ENCODE measurements around the gene FBRSL1.
"Not testable (repeated sequence)": the region's sequence is repeated elsewhere in the genome, so short reads cannot be mapped to it uniquely, and the experiment has no call there.

The FBRSL1 gene

GRCh38 chr12:132532711-132533583 lies 43.0 kb downstream of the FBRSL1 start:
- peaks cover 10% of the 10 kb centered on the region for H3K9me3 ChIP-seq (ENCODE audit: control insufficient read depth, low read length)
- 89 to 90% methylated on average over 20 of the region's 20 CpGs for WGBS, 2 experiments
- not testable (repeated sequence) for H3K36me3 ChIP-seq (ENCODE audit: control insufficient read depth, insufficient read depth, low read length); H3K27ac ChIP-seq (ENCODE audit: insufficient read depth, low read depth, low read length, poor library complexity, severe bottlenecking); H3K4me1 ChIP-seq (ENCODE audit: control insufficient read depth, insufficient read depth, low read length); H3K27me3 ChIP-seq (ENCODE audit: control insufficient read depth, insufficient read depth, low read length, poor library complexity, severe bottlenecking); H3K4me3 ChIP-seq (ENCODE audit: insufficient read depth, low read depth, low read length)

DNA sequence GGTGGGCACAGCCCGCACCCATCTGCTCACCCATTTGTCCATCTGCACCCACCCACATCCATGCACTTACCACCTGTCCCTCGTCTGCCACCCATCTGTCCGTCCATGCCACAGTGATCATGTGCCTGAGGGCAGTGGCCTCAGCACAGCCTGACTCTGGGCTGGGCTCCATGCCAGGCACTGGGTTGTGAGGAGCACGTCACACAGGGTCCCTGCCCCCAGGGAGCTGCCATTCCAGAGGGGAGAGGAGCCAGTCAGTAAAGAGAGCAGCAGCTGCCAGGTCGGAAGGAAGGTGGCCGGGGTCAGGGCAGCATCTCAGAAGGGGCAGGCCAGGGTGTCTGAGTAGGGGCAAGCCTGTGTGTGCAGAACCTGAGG lies 43.6 kb downstream of the FBRSL1 start:
- H3K36me3 ChIP-seq (ENCODE audit: control insufficient read depth, insufficient read depth, low read length) = no peaks in the 10 kb centered on the region
- H3K27me3 ChIP-seq (ENCODE audit: control insufficient read depth, insufficient read depth, low read length, poor library complexity, severe bottlenecking) = peaks cover 4% of the 10 kb centered on the region
- H3K4me3 ChIP-seq (ENCODE audit: insufficient read depth, low read depth, low read length) = no peak overlapping the region
- H3K9me3 ChIP-seq (ENCODE audit: control insufficient read depth, low read length) = peaks cover 10% of the 10 kb centered on the region
- H3K27ac ChIP-seq (ENCODE audit: insufficient read depth, low read depth, low read length, poor library complexity, severe bottlenecking) = no peak overlapping the region
- no peaks in the 10 kb centered on the region for H3K4me1 ChIP-seq (ENCODE audit: control insufficient read depth, insufficient read depth, low read length)
- 90 to 98% methylated on average over 6 of the region's 6 CpGs for WGBS, 2 experiments

DNA sequence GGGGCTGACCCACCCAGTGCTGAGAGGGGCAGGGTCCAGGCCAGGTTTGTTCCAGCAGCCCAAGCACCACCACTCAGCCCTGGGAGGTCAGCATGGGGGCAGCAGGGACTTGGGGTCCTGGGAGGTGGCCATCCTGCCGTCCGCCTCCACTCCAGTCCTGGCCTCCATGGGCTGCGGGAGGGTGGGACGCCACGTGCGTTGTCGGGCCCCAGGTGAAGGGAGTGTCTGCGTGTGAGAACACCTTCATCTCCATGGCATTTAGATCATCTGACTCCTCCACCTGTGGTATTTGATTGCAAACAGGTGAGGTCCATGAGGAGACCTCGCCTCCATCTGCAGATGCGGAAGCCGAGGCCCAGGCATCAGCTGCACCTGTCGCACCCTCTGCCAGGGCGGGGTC lies 44.1 kb downstream of the FBRSL1 start:
- no peaks in the 10 kb centered on the region for H3K36me3 ChIP-seq (ENCODE audit: control insufficient read depth, insufficient read depth, low read length)
- no peak overlapping the region for H3K4me3 ChIP-seq (ENCODE audit: insufficient read depth, low read depth, low read length)
- H3K27me3 ChIP-seq (ENCODE audit: control insufficient read depth, insufficient read depth, low read length, poor library complexity, severe bottlenecking) = peaks cover 4% of the 10 kb centered on the region
- WGBS, 2 experiments = 96 to 98% methylated on average over 13 of the region's 13 CpGs
- no peak overlapping the region for H3K27ac ChIP-seq (ENCODE audit: insufficient read depth, low read depth, low read length, poor library complexity, severe bottlenecking)
- peaks cover 10% of the 10 kb centered on the region for H3K9me3 ChIP-seq (ENCODE audit: control insufficient read depth, low read length)
- no peaks in the 10 kb centered on the region for H3K4me1 ChIP-seq (ENCODE audit: control insufficient read depth, insufficient read depth, low read length)

DNA sequence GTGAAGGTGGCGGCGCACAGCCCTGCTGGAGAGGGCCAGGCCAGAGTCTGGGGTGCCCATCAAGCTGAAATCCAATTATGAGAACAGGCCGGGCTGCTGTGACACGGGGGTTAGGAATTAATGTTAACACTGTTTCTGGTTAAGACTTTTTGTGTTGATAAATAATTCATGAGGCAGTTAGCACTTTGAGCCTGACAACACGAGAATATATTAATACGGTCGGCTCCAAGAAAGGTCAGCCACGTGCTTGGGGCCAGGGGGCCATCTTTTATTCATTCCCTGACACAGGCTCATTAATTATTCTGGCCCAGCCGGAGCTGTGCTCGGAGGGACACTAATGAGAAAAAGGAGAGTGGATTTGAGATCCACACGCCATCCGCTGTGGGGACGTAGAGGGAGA lies 45.1 kb downstream of the FBRSL1 start:
- Histone ChIP-seq H3K27ac (ENCODE audit: insufficient read depth, low read depth, low read length, poor library complexity, severe bottlenecking) (no peak overlapping the region), H3K36me3 (ENCODE audit: control insufficient read depth, insufficient read depth, low read length) (no peaks in the 10 kb centered on the region), H3K4me3 (ENCODE audit: insufficient read depth, low read depth, low read length) (no peak overlapping the region), H3K9me3 (ENCODE audit: control insufficient read depth, low read length) (peaks cover 10% of the 10 kb centered on the region), H3K4me1 (ENCODE audit: control insufficient read depth, insufficient read depth, low read length) (no peaks in the 10 kb centered on the region), H3K27me3 (ENCODE audit: control insufficient read depth, insufficient read depth, low read length, poor library complexity, severe bottlenecking) (peaks cover 4% of the 10 kb centered on the region)
- WGBS, 2 experiments = 93 to 94% methylated on average over 13 of the region's 13 CpGs

GRCh38 chr12:132536102-132536876 lies 46.3 kb downstream of the FBRSL1 start:
- WGBS, 2 experiments = 92 to 93% methylated on average over 16 of the region's 16 CpGs
- Histone ChIP-seq H3K9me3 (ENCODE audit: control insufficient read depth, low read length) (peaks cover 10% of the 10 kb centered on the region), H3K4me3 (ENCODE audit: insufficient read depth, low read depth, low read length) (no peak overlapping the region), H3K4me1 (ENCODE audit: control insufficient read depth, insufficient read depth, low read length) (no peaks in the 10 kb centered on the region), H3K36me3 (ENCODE audit: control insufficient read depth, insufficient read depth, low read length) (no peaks in the 10 kb centered on the region), H3K27me3 (ENCODE audit: control insufficient read depth, insufficient read depth, low read length, poor library complexity, severe bottlenecking) (peaks cover 5% of the 10 kb centered on the region), H3K27ac (ENCODE audit: insufficient read depth, low read depth, low read length, poor library complexity, severe bottlenecking) (no peak overlapping the region)

DNA sequence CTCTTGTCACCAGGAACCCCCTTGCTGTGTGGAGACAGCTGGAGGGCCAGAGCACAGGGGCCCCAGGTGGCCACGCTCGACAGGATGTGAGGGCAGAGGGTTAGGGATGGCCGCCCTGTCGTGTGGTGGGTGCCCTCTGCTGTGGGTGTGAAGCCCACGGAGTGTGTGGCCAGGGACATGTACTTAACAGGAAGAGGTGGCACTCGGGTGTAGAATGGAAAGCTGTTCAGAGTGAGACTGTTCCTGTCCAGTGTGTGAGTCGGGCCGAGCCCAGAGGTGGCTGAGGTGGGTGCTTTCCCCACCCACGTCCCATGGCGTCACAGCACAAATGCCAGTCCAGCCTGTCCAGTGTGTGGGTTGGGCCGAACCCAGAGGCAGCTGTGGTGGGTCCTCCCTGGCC lies 47.1 kb downstream of the FBRSL1 start:
- Histone ChIP-seq H3K4me1 (ENCODE audit: control insufficient read depth, insufficient read depth, low read length) (no peaks in the 10 kb centered on the region), H3K27ac (ENCODE audit: insufficient read depth, low read depth, low read length, poor library complexity, severe bottlenecking) (no peak overlapping the region), H3K27me3 (ENCODE audit: control insufficient read depth, insufficient read depth, low read length, poor library complexity, severe bottlenecking) (peaks cover 13% of the 10 kb centered on the region), H3K36me3 (ENCODE audit: control insufficient read depth, insufficient read depth, low read length) (no peaks in the 10 kb centered on the region), H3K9me3 (ENCODE audit: control insufficient read depth, low read length) (peaks cover 10% of the 10 kb centered on the region), H3K4me3 (ENCODE audit: insufficient read depth, low read depth, low read length) (no peak overlapping the region)
- WGBS, 2 experiments = 94 to 95% methylated on average over 11 of the region's 11 CpGs

GRCh38 chr12:132537836-132538662 lies 48.1 kb downstream of the FBRSL1 start:
- Histone ChIP-seq H3K27me3 (ENCODE audit: control insufficient read depth, insufficient read depth, low read length, poor library complexity, severe bottlenecking) (peaks cover 22% of the 10 kb centered on the region), H3K4me1 (ENCODE audit: control insufficient read depth, insufficient read depth, low read length) (no peaks in the 10 kb centered on the region), H3K27ac (ENCODE audit: insufficient read depth, low read depth, low read length, poor library complexity, severe bottlenecking) (no peak overlapping the region), H3K9me3 (ENCODE audit: control insufficient read depth, low read length) (peaks cover 10% of the 10 kb centered on the region), H3K4me3 (ENCODE audit: insufficient read depth, low read depth, low read length) (no peak overlapping the region), H3K36me3 (ENCODE audit: control insufficient read depth, insufficient read depth, low read length) (no peaks in the 10 kb centered on the region)
- WGBS, 2 experiments = 87 to 88% methylated on average over 29 of the region's 29 CpGs

GRCh38 chr12:132538663-132538990 lies 48.7 kb downstream of the FBRSL1 start:
- H3K4me1 ChIP-seq (ENCODE audit: control insufficient read depth, insufficient read depth, low read length) = no peaks in the 10 kb centered on the region
- H3K9me3 ChIP-seq (ENCODE audit: control insufficient read depth, low read length) = peaks cover 10% of the 10 kb centered on the region
- H3K27ac ChIP-seq (ENCODE audit: insufficient read depth, low read depth, low read length, poor library complexity, severe bottlenecking) = no peak overlapping the region
- H3K27me3 ChIP-seq (ENCODE audit: control insufficient read depth, insufficient read depth, low read length, poor library complexity, severe bottlenecking) = peaks cover 28% of the 10 kb centered on the region
- WGBS, 2 experiments = 94 to 96% methylated on average over 4 of the region's 4 CpGs
- no peak overlapping the region for H3K4me3 ChIP-seq (ENCODE audit: insufficient read depth, low read depth, low read length)
- H3K36me3 ChIP-seq (ENCODE audit: control insufficient read depth, insufficient read depth, low read length) = no peaks in the 10 kb centered on the region

DNA sequence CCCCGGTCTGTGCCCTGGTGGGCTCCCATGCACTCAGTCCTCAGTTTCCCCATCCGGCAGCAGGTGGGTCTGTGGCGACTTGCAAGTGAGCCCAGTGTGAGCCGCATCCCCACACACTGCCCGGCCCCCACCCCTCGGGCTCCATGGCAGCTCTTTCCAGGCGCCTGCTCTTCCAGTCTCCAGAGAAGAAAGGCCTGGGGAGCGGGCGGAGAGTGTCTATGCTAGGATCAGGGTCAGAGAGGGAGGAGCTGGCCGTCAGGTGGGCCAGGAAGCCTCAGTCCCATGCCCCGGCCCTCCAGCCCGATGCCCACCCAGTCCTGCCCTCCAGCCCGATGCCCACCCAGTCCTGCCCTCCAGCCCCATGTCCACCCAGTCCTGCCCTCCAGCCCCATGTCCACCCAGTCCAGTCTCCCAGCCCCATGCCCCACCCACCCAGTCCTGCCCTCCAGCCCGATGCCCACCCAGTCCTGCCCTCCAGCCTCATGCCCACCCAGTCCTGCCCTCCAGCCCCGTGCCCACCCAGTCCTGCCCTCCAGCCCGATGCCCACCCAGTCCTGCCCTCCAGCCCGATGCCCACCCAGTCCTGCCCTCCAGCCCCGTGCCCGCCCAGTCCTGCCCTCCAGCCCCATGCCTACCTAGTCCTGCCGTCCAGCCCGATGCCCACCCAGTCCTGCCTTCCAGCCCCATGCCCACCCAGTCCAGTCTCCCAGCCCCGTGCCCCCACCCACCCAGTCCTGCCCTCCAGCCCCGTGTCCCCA lies 49.2 kb downstream of the FBRSL1 start:
- 87 to 90% methylated on average over 21 to 22 of the region's 23 CpGs for WGBS, 2 experiments
- H3K4me1 ChIP-seq (ENCODE audit: control insufficient read depth, insufficient read depth, low read length) = no peaks in the 10 kb centered on the region
- peaks cover 34% of the 10 kb centered on the region for H3K27me3 ChIP-seq (ENCODE audit: control insufficient read depth, insufficient read depth, low read length, poor library complexity, severe bottlenecking)
- no peaks in the 10 kb centered on the region for H3K36me3 ChIP-seq (ENCODE audit: control insufficient read depth, insufficient read depth, low read length)
- H3K27ac ChIP-seq (ENCODE audit: insufficient read depth, low read depth, low read length, poor library complexity, severe bottlenecking) = no peak overlapping the region
- no peak overlapping the region for H3K4me3 ChIP-seq (ENCODE audit: insufficient read depth, low read depth, low read length)
- peaks cover 10% of the 10 kb centered on the region for H3K9me3 ChIP-seq (ENCODE audit: control insufficient read depth, low read length)
